HCT116 (cell line): ENCODE data around the gene DDAH1.

Experiments used
- CBX3 ChIP-seq: IDR thresholded peaks from 2 replicates; pipeline ENCODE4 v1.6.1; 2012; ENCODE audit warnings: low read depth
- CEBPB ChIP-seq: IDR thresholded peaks from 2 replicates; pipeline ENCODE4 v1.6.1; 2012; ENCODE audit warnings: low read depth
- EGR1 ChIP-seq: IDR thresholded peaks from 2 replicates; pipeline ENCODE4 v1.6.1; 2012; ENCODE audit warnings: low read depth
- EZH2 ChIP-seq: fragments of 200-600 bp; sonication (generic); IDR thresholded peaks from 2 replicates; pipeline ENCODE4 v1.6.1; 2017; ENCODE audit warnings: antibody characterized with exemption, mixed run types
- JUND ChIP-seq: IDR thresholded peaks from 2 replicates; pipeline ENCODE4 v1.6.1; 2012
- POLR2A ChIP-seq: IDR thresholded peaks from 2 replicates; pipeline ENCODE4 v1.7.0; 2011; ENCODE audit warnings: borderline replicate concordance; ENCODE audit not compliant: insufficient read depth, insufficient read length; ENCODE audit errors: extremely low read depth
- POLR2AphosphoS5 ChIP-seq: IDR thresholded peaks from 2 replicates; pipeline ENCODE4 v1.6.1; 2011; ENCODE audit warnings: mild to moderate bottlenecking, low read depth, low read length, moderate library complexity
- RAD21 ChIP-seq: IDR thresholded peaks from 2 replicates; pipeline ENCODE4 v1.6.1; 2012; ENCODE audit warnings: low read depth, mild to moderate bottlenecking
- SIN3A ChIP-seq: IDR thresholded peaks from 2 replicates; pipeline ENCODE4 v1.6.1; 2012; ENCODE audit warnings: low read depth
- TCF7L2 ChIP-seq: IDR thresholded peaks from 2 replicates; pipeline ENCODE4 v1.7.0; 2011; ENCODE audit warnings: borderline replicate concordance, inconsistent platforms; ENCODE audit not compliant: insufficient read depth, insufficient read length; ENCODE audit errors: extremely low read depth
- YY1 ChIP-seq: IDR thresholded peaks from 2 replicates; pipeline ENCODE4 v1.6.1; 2011; ENCODE audit warnings: low read length, low read depth, moderate library complexity, mild to moderate bottlenecking; ENCODE audit not compliant: insufficient replicate concordance; ENCODE audit errors: extremely low read depth
- ZFX ChIP-seq: fragments of 450-650 bp; IDR thresholded peaks from 2 replicates; pipeline ENCODE4 v1.6.1; 2017
- ZNF274 ChIP-seq: fragments of 200-500 bp; sonication (Bioruptor generic); IDR thresholded peaks from 2 replicates; pipeline ENCODE4 v1.6.1; 2014; ENCODE audit warnings: mild to moderate bottlenecking, low read depth, low read length, inconsistent platforms
- TF ChIP-seq, protein P1 (sequence below), 3 experiments: fragments of 200-600 bp in 1 of 3; sonication (generic) in 1 of 3; IDR thresholded peaks in 2 of 3; conservative IDR thresholded peaks in 1 of 3; 2 replicates each; pipeline ENCODE4 v1.5.1; 2012 to 2017; ENCODE audit warnings: low read depth in 2 of 3, low read length in 2 of 3, antibody characterized with exemption in 1 of 3, borderline replicate concordance in 1 of 3, control low read depth in 1 of 3, mild to moderate bottlenecking in 1 of 3, mixed read lengths in 1 of 3, mixed run types in 1 of 3, moderate library complexity in 1 of 3; ENCODE audit not compliant: insufficient read depth in 1 of 3

DNA sequence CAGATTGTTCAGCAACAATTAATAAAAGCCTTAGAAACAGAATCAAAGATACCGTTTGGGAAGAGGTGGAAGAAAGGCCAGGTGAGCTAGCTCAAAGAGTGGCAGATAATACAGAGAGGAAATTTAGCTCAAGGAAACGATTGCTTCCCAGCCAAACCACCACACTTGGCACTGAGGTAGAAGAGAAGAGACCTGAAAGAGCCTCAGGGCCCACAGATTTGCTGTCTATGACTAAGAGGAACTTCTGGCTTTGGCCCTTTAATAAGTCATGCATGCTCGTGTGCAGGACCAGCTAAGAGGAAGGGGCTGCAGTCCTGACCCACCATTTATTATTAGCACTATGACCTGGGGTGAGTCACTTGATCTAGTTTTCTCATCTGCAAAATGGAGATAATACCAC is 115.7 kb downstream of the DDAH1 start:
- TF ChIP-seq, protein P1, sequence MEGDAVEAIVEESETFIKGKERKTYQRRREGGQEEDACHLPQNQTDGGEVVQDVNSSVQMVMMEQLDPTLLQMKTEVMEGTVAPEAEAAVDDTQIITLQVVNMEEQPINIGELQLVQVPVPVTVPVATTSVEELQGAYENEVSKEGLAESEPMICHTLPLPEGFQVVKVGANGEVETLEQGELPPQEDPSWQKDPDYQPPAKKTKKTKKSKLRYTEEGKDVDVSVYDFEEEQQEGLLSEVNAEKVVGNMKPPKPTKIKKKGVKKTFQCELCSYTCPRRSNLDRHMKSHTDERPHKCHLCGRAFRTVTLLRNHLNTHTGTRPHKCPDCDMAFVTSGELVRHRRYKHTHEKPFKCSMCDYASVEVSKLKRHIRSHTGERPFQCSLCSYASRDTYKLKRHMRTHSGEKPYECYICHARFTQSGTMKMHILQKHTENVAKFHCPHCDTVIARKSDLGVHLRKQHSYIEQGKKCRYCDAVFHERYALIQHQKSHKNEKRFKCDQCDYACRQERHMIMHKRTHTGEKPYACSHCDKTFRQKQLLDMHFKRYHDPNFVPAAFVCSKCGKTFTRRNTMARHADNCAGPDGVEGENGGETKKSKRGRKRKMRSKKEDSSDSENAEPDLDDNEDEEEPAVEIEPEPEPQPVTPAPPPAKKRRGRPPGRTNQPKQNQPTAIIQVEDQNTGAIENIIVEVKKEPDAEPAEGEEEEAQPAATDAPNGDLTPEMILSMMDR (IDR thresholded peaks at IDR 0.05 in 2 of 3, conservative IDR thresholded peaks at IDR 0.05 in 1 of 3; ENCODE audit: borderline replicate concordance in 1 of 3, insufficient read depth in 1 of 3, low read depth in 2 of 3, low read length in 2 of 3): no peak
- TF ChIP-seq POLR2A (no peak), TCF7L2 (no peak), POLR2AphosphoS5 (no peak), ZNF274 (no peak), EZH2 (no peak), RAD21 (no peak), CEBPB (no peak), JUND (no peak), ZFX (no peak), CBX3 (no peak), YY1 (no peak), SIN3A (no peak), EGR1 (no peak)
